Esophagus (tissue), 2 donors: ENCODE measurements around the gene DLEC1. TPM values are rescaled to one million over a fixed set of nuclear protein-coding genes. Genes with fewer than 3 reads are reported as not detected.

Experiments used
- H3K27ac ChIP-seq, 2 donors: one replicate each; pipeline ENCODE4 v1.5.1; 2013; ENCODE audit warnings: low read depth in 2 of 2, mild to moderate bottlenecking in 2 of 2, inconsistent platforms in 1 of 2, low read length in 1 of 2, moderate library complexity in 1 of 2
- H3K27me3 ChIP-seq, 2 donors: one replicate each; pipeline ENCODE4 v1.6.1; 2013; ENCODE audit warnings: low read length in 2 of 2, control low read depth in 1 of 2, mild to moderate bottlenecking in 1 of 2; ENCODE audit not compliant: insufficient read depth in 2 of 2, control insufficient read depth in 1 of 2
- H3K36me3 ChIP-seq, 2 donors: one replicate each; pipeline ENCODE4 v1.6.1; 2013; ENCODE audit warnings: low read length in 1 of 2; ENCODE audit not compliant: control insufficient read depth in 2 of 2, insufficient read depth in 2 of 2
- H3K4me1 ChIP-seq, 2 donors: one replicate each; pipeline ENCODE4 v1.6.1; 2013; ENCODE audit warnings: low read length in 1 of 2; ENCODE audit not compliant: control insufficient read depth in 2 of 2, insufficient read depth in 2 of 2
- H3K4me3 ChIP-seq, 2 donors: one replicate each; pipeline ENCODE4 v1.5.1; 2013; ENCODE audit warnings: low read length in 2 of 2, mild to moderate bottlenecking in 2 of 2, low read depth in 1 of 2, moderate library complexity in 1 of 2
- H3K9me3 ChIP-seq, 2 donors: one replicate each; pipeline ENCODE4 v1.6.1; 2013; ENCODE audit warnings: mild to moderate bottlenecking in 2 of 2, low read depth in 1 of 2, low read length in 1 of 2, moderate library complexity in 1 of 2; ENCODE audit not compliant: control insufficient read depth in 2 of 2, insufficient read depth in 1 of 2
- WGBS, 2 donors: extraction: QIAGEN DNeasy Blood & Tissue Kit; methylation state at CpG; one replicate each; pipeline ENCODE4 v1.1.7; 2013; 5-methylcytosine and 5-hydroxymethylcytosine counted together
- polyA plus RNA-seq, 2 donors: library from polyadenylated mRNA; stranded (reverse); fragments of 200-250 nt; gene quantifications; one replicate each; pipeline ENCODE4 v1.2.3, GENCODE V29; 2013
- donor health status: healthy with polysubstance abuse.
- donor health status: Bipolar disorder and iron deficiency.

Gene DLEC1
- polyA plus RNA-seq, 2 donors, result 0.16 to 0.39 TPM

- Histone ChIP-seq H3K9me3 (no peaks in the 10 kb centered on the region), H3K36me3 (peaks cover 8 to 21% of the 10 kb centered on the region in 2 donors), H3K4me1 (peaks cover 10 to 23% of the 10 kb centered on the region in 2 donors), H3K27ac (peak overlapping the region; percentile 96), H3K27me3 (no peaks in the 10 kb centered on the region), H3K4me3 (peak overlapping the region; percentile 95 to 98)
- 12 to 14% methylated on average over 22 of the region's 22 CpGs for WGBS, 2 donors
These were observed 98.8 kb downstream of the DLEC1 start for GRCh38 chr3:38137615-38138348.

GRCh38 chr3:38138349-38139190 is 99.6 kb downstream of the DLEC1 start, which contains the start of gene MYD88:
TSS of gene MYD88 (plus strand) at chr3:38138661. CDS start at chr3:38138701, 40 bp downstream.
- Histone ChIP-seq H3K4me1 (peaks cover 10 to 23% of the 10 kb centered on the region in 2 donors), H3K27me3 (no peaks in the 10 kb centered on the region), H3K4me3 (peak within 1 kb of the TSS; percentile 95 to 98), H3K9me3 (no peaks in the 10 kb centered on the region), H3K36me3 (peaks cover 8 to 18% of the 10 kb centered on the region in 2 donors), H3K27ac (peak within 1 kb of the TSS; percentile 96)
- WGBS, 2 donors, result 0 to 1% methylated on average over 63 to 65 of the region's 65 CpGs

GRCh38 chr3:38139191-38139590 is 100.2 kb downstream of the DLEC1 start:
- peak overlapping the region; percentile 96 for H3K27ac ChIP-seq
- peak overlapping the region; percentile 95 to 98 for H3K4me3 ChIP-seq
- H3K36me3 ChIP-seq, result peaks cover 8 to 15% of the 10 kb centered on the region in 2 donors
- H3K9me3 ChIP-seq, result no peaks in the 10 kb centered on the region
- H3K4me1 ChIP-seq, result peaks cover 10 to 17% of the 10 kb centered on the region in 2 donors
- WGBS, 2 donors, result 8% methylated on average over 8 of the region's 8 CpGs
- H3K27me3 ChIP-seq, result no peaks in the 10 kb centered on the region

- H3K36me3 ChIP-seq, result peaks cover 8 to 15% of the 10 kb centered on the region in 2 donors
- WGBS, 2 donors, result 77 to 79% methylated on average over 7 of the region's 7 CpGs
- H3K4me3 ChIP-seq, result peak overlapping the region; percentile 95 to 98
- H3K27ac ChIP-seq, result no peak overlapping the region
- peaks cover 10 to 17% of the 10 kb centered on the region in 2 donors for H3K4me1 ChIP-seq
- H3K27me3 ChIP-seq, result no peaks in the 10 kb centered on the region
- H3K9me3 ChIP-seq, result no peaks in the 10 kb centered on the region
These were observed 100.6 kb downstream of the DLEC1 start for GRCh38 chr3:38139652-38140051.

GRCh38 chr3:38140326-38141172 is 101.5 kb downstream of the DLEC1 start:
- H3K4me1 ChIP-seq, result peaks cover 10 to 17% of the 10 kb centered on the region in 2 donors
- peak overlapping the region in 1 of 2 donors; percentile 98 for H3K4me3 ChIP-seq
- no peak overlapping the region for H3K27ac ChIP-seq
- H3K9me3 ChIP-seq, result no peaks in the 10 kb centered on the region
- peaks cover 8 to 15% of the 10 kb centered on the region in 2 donors for H3K36me3 ChIP-seq
- WGBS, 2 donors, result 95 to 96% methylated on average over 13 of the region's 13 CpGs
- H3K27me3 ChIP-seq, result no peaks in the 10 kb centered on the region

- Histone ChIP-seq H3K27ac (peak overlapping the region in 1 of 2 donors; percentile 9), H3K4me3 (no peak overlapping the region), H3K4me1 (peaks cover 10 to 17% of the 10 kb centered on the region in 2 donors)
These were observed 102.4 kb downstream of the DLEC1 start for GRCh38 chr3:38141173-38141951.

GRCh38 chr3:38141952-38142273 is 102.9 kb downstream of the DLEC1 start:
- peaks cover 0 to 2% of the 10 kb centered on the region in 2 donors for H3K9me3 ChIP-seq
- H3K4me1 ChIP-seq, result peaks cover 10 to 17% of the 10 kb centered on the region in 2 donors
- peak overlapping the region in 1 of 2 donors; percentile 9 for H3K27ac ChIP-seq
- 79 to 86% methylated on average over 2 of the region's 2 CpGs for WGBS, 2 donors
- H3K4me3 ChIP-seq, result no peak overlapping the region
- H3K27me3 ChIP-seq, result no peaks in the 10 kb centered on the region
- peaks cover 8 to 15% of the 10 kb centered on the region in 2 donors for H3K36me3 ChIP-seq

More at GRCh38 chr3:38141173-38141951, 102.4 kb downstream of the DLEC1 start:
- Histone ChIP-seq H3K36me3 (peaks cover 8 to 15% of the 10 kb centered on the region in 2 donors), H3K27me3 (no peaks in the 10 kb centered on the region), H3K9me3 (peaks cover 0 to 2% of the 10 kb centered on the region in 2 donors)
- WGBS, 2 donors, result 89 to 93% methylated on average over 7 of the region's 7 CpGs

- H3K36me3 ChIP-seq, result peaks cover 8 to 15% of the 10 kb centered on the region in 2 donors
- no peak overlapping the region for H3K27ac ChIP-seq
- H3K4me1 ChIP-seq, result peaks cover 10 to 13% of the 10 kb centered on the region in 2 donors
- H3K27me3 ChIP-seq, result no peaks in the 10 kb centered on the region
- WGBS, 2 donors, result 82 to 88% methylated on average over 1 of the region's 1 CpG
- H3K9me3 ChIP-seq, result peaks cover 0 to 2% of the 10 kb centered on the region in 2 donors
- no peak overlapping the region for H3K4me3 ChIP-seq
These were observed 104.0 kb downstream of the DLEC1 start for GRCh38 chr3:38142959-38143358.
